Naive thymus-derived CD4-positive, alpha-beta T cell (primary cell): Measurements from ENCODE around the gene GNA14. TPM values are rescaled to one million over a fixed set of nuclear protein-coding genes. Genes with fewer than 3 reads are reported as not detected.

Source experiments
- ATAC-seq: fragments of 150-1000 bp; cut with Tn5 transposase; 2 replicates; pipeline ENCODE4 v1.10.0; 2021; ENCODE audit warnings: mild to moderate bottlenecking, moderate library complexity
- CTCF ChIA-PET: fragments of 350-600 bp; sonication (Branson Sonifier 250); formaldehyde crosslinking; loops from one replicate; lab custom pipeline; 2021; ENCODE audit warnings: antibody characterized with exemption; lab: Charles Lee
- POLR2A ChIA-PET: fragments of 350-600 bp; sonication (Branson Sonifier 250); formaldehyde crosslinking; loops from one replicate; lab custom pipeline; 2021; ENCODE audit warnings: antibody characterized with exemption, inconsistent platforms; lab: Charles Lee
- DNase-seq, 9 donors: peaks; one replicate each; pipeline versions ENCODE4 v3.0.0 to v3.0.0-alpha.2; 2020 to 2022; ENCODE audit warnings: mixed read lengths in 1 of 9
- H3K27ac ChIP-seq: one replicate; pipeline ENCODE4 v1.7.0; 2013; ENCODE audit warnings: mild to moderate bottlenecking, low read depth, low read length, moderate library complexity
- H3K27me3 ChIP-seq, 2 donors: one replicate each; pipeline ENCODE4 v1.7.0; 2013; ENCODE audit warnings: low read length in 2 of 2, mild to moderate bottlenecking in 2 of 2, moderate library complexity in 2 of 2; ENCODE audit not compliant: control insufficient read depth in 2 of 2, insufficient read depth in 2 of 2
- H3K36me3 ChIP-seq, 3 experiments: 1 replicate in 2 of 3; 2 replicates in 1 of 3; pipeline ENCODE4 v1.7.0; 2013; ENCODE audit warnings: low read length in 3 of 3, mild to moderate bottlenecking in 3 of 3, moderate library complexity in 1 of 3; ENCODE audit not compliant: insufficient read depth in 3 of 3, control insufficient read depth in 2 of 3
- H3K4me1 ChIP-seq, 2 donors: one replicate each; pipeline ENCODE4 v1.7.0; 2013; ENCODE audit warnings: low read length in 2 of 2, mild to moderate bottlenecking in 2 of 2, moderate library complexity in 1 of 2; ENCODE audit not compliant: control insufficient read depth in 2 of 2, insufficient read depth in 2 of 2
- H3K4me3 ChIP-seq: 2 replicates; pipeline ENCODE4 v1.7.0; 2013; ENCODE audit warnings: mild to moderate bottlenecking, low read length
- H3K9me3 ChIP-seq, 3 experiments: 1 replicate in 2 of 3; 2 replicates in 1 of 3; pipeline ENCODE4 v1.7.0; 2013; ENCODE audit warnings: low read length in 3 of 3; ENCODE audit not compliant: control insufficient read depth in 2 of 3
- H3K27ac Mint-ChIP-seq, 9 donors: one replicate each; pipeline ENCODE4 v1.8.0; 2020 to 2022; ENCODE audit warnings: mixed read lengths in 9 of 9, mild to moderate bottlenecking in 8 of 9, moderate library complexity in 5 of 9, inconsistent platforms in 2 of 9
- H3K27me3 Mint-ChIP-seq, 5 donors: one replicate each; pipeline ENCODE4 v1.8.0; 2021 to 2022; ENCODE audit warnings: mixed read lengths in 5 of 5, mild to moderate bottlenecking in 1 of 5
- H3K36me3 Mint-ChIP-seq, 5 donors: one replicate each; pipeline ENCODE4 v1.8.0; 2020 to 2022; ENCODE audit warnings: mixed read lengths in 5 of 5, mild to moderate bottlenecking in 3 of 5, inconsistent platforms in 1 of 5
- H3K4me1 Mint-ChIP-seq, 7 donors: one replicate each; pipeline ENCODE4 v1.8.0; 2020 to 2022; ENCODE audit warnings: mixed read lengths in 7 of 7, mild to moderate bottlenecking in 3 of 7, inconsistent platforms in 1 of 7
- H3K4me3 Mint-ChIP-seq, 10 donors: one replicate each; pipeline ENCODE4 v1.8.0; 2020 to 2022; ENCODE audit warnings: mild to moderate bottlenecking in 10 of 10, mixed read lengths in 10 of 10, moderate library complexity in 6 of 10, inconsistent platforms in 2 of 10
- H3K9me3 Mint-ChIP-seq, 11 donors: one replicate each; pipeline ENCODE4 v1.8.0; 2020 to 2022; ENCODE audit warnings: mixed read lengths in 11 of 11, mild to moderate bottlenecking in 4 of 11, inconsistent platforms in 1 of 11, moderate library complexity in 1 of 11
- intact Hi-C, 2 donors: fragments of 100-400 bp; cut with micrococcal nuclease; formaldehyde crosslinking; loops; one replicate each; pipeline ENCODE4 v1.15.1; 2023
- polyA plus RNA-seq, 2 donors: library from polyadenylated mRNA; unstranded; fragments of 300-500 nt; fragmentation: Illumina TruSeq; gene quantifications; one replicate each; pipeline ENCODE4 v1.2.3, GENCODE V29; 2021
- total RNA-seq, 6 experiments: library from RNA in 5 of 6; stranded (reverse) in 5 of 6; gene quantifications; 1 replicate in 5 of 6; 2 replicates in 1 of 6; pipeline ENCODE4 v1.2.3 and lab custom pipeline; 2021 to 2026

Gene GNA14
- total and polyA plus RNA-seq, 7 experiments from 2014 or later: 0.34 TPM; not detected in 6

GRCh38 chr9:77463151-77463550 lies 185.0 kb downstream of the GNA14 start:
- DNase-seq (no peak), ATAC-seq (no peak)
- Mint-ChIP-seq H3K27me3 (peaks cover 0 to 17% (median 3%) of the 10 kb centered on the region in 5 donors), H3K4me3 (no peak overlapping the region), H3K4me1 (peaks cover 0 to 14% (median under 1%) of the 10 kb centered on the region in 7 donors), H3K27ac (no peak overlapping the region), H3K36me3 (no peaks in the 10 kb centered on the region), H3K9me3 (no peaks in the 10 kb centered on the region)
- Histone ChIP-seq H3K4me1 (no peaks in the 10 kb centered on the region), H3K27ac (no peak overlapping the region), H3K4me3 (no peak overlapping the region), H3K27me3 (no peaks in the 10 kb centered on the region), H3K9me3 (no peaks in the 10 kb centered on the region), H3K36me3 (no peaks in the 10 kb centered on the region)
- POLR2A ChIA-PET: no interaction called here
- CTCF ChIA-PET: interaction anchor here (1.5 kb wide), 1 partner anchor 10 kb away, joined by 5 read pairs; no protein-coding TSS in a partner anchor
- intact Hi-C loops: no loop called here

- no peaks in the 10 kb centered on the region for H3K4me1 ChIP-seq
- H3K9me3 ChIP-seq: no peaks in the 10 kb centered on the region
- no peak for DNase-seq
- H3K4me3 ChIP-seq: no peak overlapping the region
- no peaks in the 10 kb centered on the region for H3K27me3 ChIP-seq
- no peaks in the 10 kb centered on the region for H3K36me3 ChIP-seq
- H3K4me1 Mint-ChIP-seq: peaks cover 4 to 20% (median 6%) of the 10 kb centered on the region in 7 donors
- H3K27ac ChIP-seq: no peak overlapping the region
- H3K9me3 Mint-ChIP-seq: no peaks in the 10 kb centered on the region
- no peak overlapping the region for H3K27ac Mint-ChIP-seq
- no peaks in the 10 kb centered on the region for H3K36me3 Mint-ChIP-seq
- ChIA-PET POLR2A (no interaction called here), CTCF (interaction anchor here (0.8 to 1.3 kb wide), 2 partner anchors 27 to 752 kb away, joined by 3 to 4 read pairs; no protein-coding TSS in a partner anchor)
- intact Hi-C loops: no loop called here
- H3K4me3 Mint-ChIP-seq: no peak overlapping the region
- peaks cover 0 to 17% (median 3%) of the 10 kb centered on the region in 5 donors for H3K27me3 Mint-ChIP-seq
- ATAC-seq: no peak
Measured at GRCh38 chr9:77462066-77462465, 186.1 kb downstream of the GNA14 start.

GRCh38 chr9:77460938-77461337 lies 187.2 kb downstream of the GNA14 start:
- Histone ChIP-seq H3K4me1 (no peaks in the 10 kb centered on the region), H3K36me3 (no peaks in the 10 kb centered on the region), H3K27me3 (no peaks in the 10 kb centered on the region), H3K9me3 (no peaks in the 10 kb centered on the region), H3K27ac (no peak overlapping the region), H3K4me3 (no peak overlapping the region)
- H3K27me3 Mint-ChIP-seq: peaks cover 0 to 10% (median 0%) of the 10 kb centered on the region in 5 donors
- CTCF ChIA-PET: interaction anchor here (1.3 kb wide), 1 partner anchor 28 kb away, joined by 3 read pairs; no protein-coding TSS in a partner anchor
- intact Hi-C loops: no loop called here
- H3K4me3 Mint-ChIP-seq: no peak overlapping the region
- no peaks in the 10 kb centered on the region for H3K36me3 Mint-ChIP-seq
- POLR2A ChIA-PET: no interaction called here
- no peak overlapping the region for H3K27ac Mint-ChIP-seq
- no peak for ATAC-seq
- H3K9me3 Mint-ChIP-seq: no peaks in the 10 kb centered on the region
- peaks cover 4 to 15% (median 9%) of the 10 kb centered on the region in 7 donors for H3K4me1 Mint-ChIP-seq
- no peak for DNase-seq

GRCh38 chr9:77457916-77458592 lies 190.1 kb downstream of the GNA14 start:
- Mint-ChIP-seq H3K9me3 (no peaks in the 10 kb centered on the region), H3K27me3 (no peaks in the 10 kb centered on the region), H3K4me1 (peaks cover 9 to 30% (median 24%) of the 10 kb centered on the region in 7 donors), H3K27ac (peak overlapping the region in 3 of 9 donors; percentile 18 to 73 (median 34)), H3K36me3 (no peaks in the 10 kb centered on the region), H3K4me3 (no peak overlapping the region)
- no peaks in the 10 kb centered on the region for H3K4me1 ChIP-seq
- no peaks in the 10 kb centered on the region for H3K27me3 ChIP-seq
- peak; percentile 86 for ATAC-seq
- H3K36me3 ChIP-seq: no peaks in the 10 kb centered on the region
- intact Hi-C loops: loop anchor here (1.0 to 10.0 kb wide), 13 partner anchors 18 to 757 kb away; partner anchors contain the start of gene VPS13A (in 1 of the 2)
- ChIA-PET POLR2A (interaction anchor here (1.0 kb wide), 1 partner anchor 667 kb away, joined by 7 read pairs; no protein-coding TSS in a partner anchor), CTCF (interaction anchor here (0.6 to 3.2 kb wide), 13 partner anchors 9 to 912 kb away, joined by 3 to 22 read pairs (median 5); no protein-coding TSS in a partner anchor)
- H3K27ac ChIP-seq: no peak overlapping the region
- peak; percentile 20 to 72 (median 57) for DNase-seq
- no peak overlapping the region for H3K4me3 ChIP-seq
- H3K9me3 ChIP-seq: no peaks in the 10 kb centered on the region

GRCh38 chr9:77456829-77457437 lies 191.2 kb downstream of the GNA14 start:
- H3K4me3 ChIP-seq: no peak overlapping the region
- DNase-seq: peak; percentile 43 to 77 (median 68)
- Mint-ChIP-seq H3K27ac (no peak overlapping the region), H3K4me1 (peaks cover 9 to 30% (median 24%) of the 10 kb centered on the region in 7 donors), H3K9me3 (no peaks in the 10 kb centered on the region), H3K36me3 (no peaks in the 10 kb centered on the region), H3K27me3 (no peaks in the 10 kb centered on the region), H3K4me3 (no peak overlapping the region)
- no peaks in the 10 kb centered on the region for H3K27me3 ChIP-seq
- no peak overlapping the region for H3K27ac ChIP-seq
- POLR2A ChIA-PET: interaction anchor here (1.0 to 1.1 kb wide), 2 partner anchors 596 to 669 kb away, joined by 3 to 7 read pairs; no protein-coding TSS in a partner anchor
- no peaks in the 10 kb centered on the region for H3K36me3 ChIP-seq
- peak; percentile 83 for ATAC-seq
- H3K9me3 ChIP-seq: no peaks in the 10 kb centered on the region
- CTCF ChIA-PET: interaction anchor here (0.6 to 3.2 kb wide), 14 partner anchors 10 to 1204 kb away, joined by 3 to 22 read pairs (median 4); no protein-coding TSS in a partner anchor
- no peaks in the 10 kb centered on the region for H3K4me1 ChIP-seq
- intact Hi-C loops: loop anchor here (1.0 to 10.0 kb wide), 7 partner anchors 24 to 758 kb away; partner anchors contain the start of gene VPS13A (in 1 of the 2)

- Histone ChIP-seq H3K27me3 (no peaks in the 10 kb centered on the region), H3K9me3 (no peaks in the 10 kb centered on the region), H3K4me3 (no peak overlapping the region), H3K36me3 (no peaks in the 10 kb centered on the region), H3K4me1 (no peaks in the 10 kb centered on the region), H3K27ac (no peak overlapping the region)
- H3K27me3 Mint-ChIP-seq: peaks cover 0 to 4% (median 0%) of the 10 kb centered on the region in 5 donors
- H3K4me1 Mint-ChIP-seq: peaks cover 9 to 30% (median 24%) of the 10 kb centered on the region in 7 donors
- peaks cover 0 to 4% (median 0%) of the 10 kb centered on the region in 5 donors for H3K36me3 Mint-ChIP-seq
- H3K9me3 Mint-ChIP-seq: peaks cover 0 to 3% (median 0%) of the 10 kb centered on the region in 11 donors
- no peak overlapping the region for H3K27ac Mint-ChIP-seq
- ATAC-seq: peak; percentile 50
- ChIA-PET CTCF (interaction anchor here (2.2 to 3.2 kb wide), 3 partner anchors 13 to 579 kb away, joined by 12 to 22 read pairs (median 18); no protein-coding TSS in a partner anchor), POLR2A (interaction anchor here (0.6 kb wide), 1 partner anchor 769 kb away, joined by 4 read pairs; no protein-coding TSS in a partner anchor)
- peak in 4 of 9 donors; percentile 18 to 37 (median 30) for DNase-seq
- no peak overlapping the region for H3K4me3 Mint-ChIP-seq
- intact Hi-C loops: loop anchor here (5.0 to 10.0 kb wide), 5 partner anchors 278 to 759 kb away; partner anchors contain the start of gene VPS13A (in 1 of the 2)
Measured at GRCh38 chr9:77455312-77455927, 192.7 kb downstream of the GNA14 start.
